SW480 (cell line): ENCODE measurements around the gene RPTOR.

Experiments used
- DNase-seq: peaks from one replicate; pipeline ENCODE4 v3.0.0-alpha.2; 2016; ENCODE audit warnings: low spot score

Gene RPTOR

GRCh38 chr17:80586846-80587228, 42.2 kb downstream of the RPTOR start:
- DNase-seq: no peak

- DNase-seq: no peak
Observed at GRCh38 chr17:80588702-80589383, 44.2 kb downstream of the RPTOR start.

GRCh38 chr17:80591788-80592187, 47.1 kb downstream of the RPTOR start:
- DNase-seq: no peak

GRCh38 chr17:80592243-80592642, 47.6 kb downstream of the RPTOR start:
- no peak for DNase-seq

GRCh38 chr17:80593181-80593580, 48.5 kb downstream of the RPTOR start:
- no peak for DNase-seq

- no peak for DNase-seq
Observed at GRCh38 chr17:80594431-80595269, 50.0 kb downstream of the RPTOR start.

GRCh38 chr17:80596760-80597608, 52.3 kb downstream of the RPTOR start:
- DNase-seq: no peak

- DNase-seq: no peak
Observed at GRCh38 chr17:80598813-80599545, 54.3 kb downstream of the RPTOR start.

GRCh38 chr17:80599546-80600305, 55.1 kb downstream of the RPTOR start:
- DNase-seq: peak; percentile 61

- DNase-seq: no peak
Observed at GRCh38 chr17:80601146-80601545, 56.5 kb downstream of the RPTOR start.

- no peak for DNase-seq
Observed at GRCh38 chr17:80603396-80603795, 58.8 kb downstream of the RPTOR start.

- DNase-seq: no peak
Observed at GRCh38 chr17:80604009-80604669, 59.5 kb downstream of the RPTOR start.

GRCh38 chr17:80604670-80605010, 60.0 kb downstream of the RPTOR start:
- no peak for DNase-seq

GRCh38 chr17:80605326-80606066, 60.9 kb downstream of the RPTOR start:
- DNase-seq: peak; percentile 44

GRCh38 chr17:80608326-80608725, 63.7 kb downstream of the RPTOR start:
- DNase-seq: no peak

- no peak for DNase-seq
Observed at GRCh38 chr17:80609757-80610156, 65.1 kb downstream of the RPTOR start.

GRCh38 chr17:80611816-80612215, 67.2 kb downstream of the RPTOR start:
- DNase-seq: no peak

- no peak for DNase-seq
Observed at GRCh38 chr17:80612997-80613731, 68.5 kb downstream of the RPTOR start.

GRCh38 chr17:80613732-80614071, 69.1 kb downstream of the RPTOR start:
- no peak for DNase-seq
